AG04450 (cell line): ENCODE data around the gene MAT1A. TPM values are rescaled to one million over a fixed set of nuclear protein-coding genes. Genes with fewer than 3 reads are reported as not detected.

Experiments used
- CTCF ChIA-PET: fragments of 300-600, 350-600 bp; formaldehyde crosslinking; extraction: SDS; loops from one replicate; lab custom pipeline; 2022; ENCODE audit warnings: antibody characterized with exemption, inconsistent platforms; lab: Charles Lee
- POLR2A ChIA-PET: fragments of 350-600 bp; formaldehyde crosslinking; extraction: SDS; loops from one replicate; lab custom pipeline; 2021; ENCODE audit warnings: antibody characterized with exemption, inconsistent platforms; lab: Yijun Ruan, JAX
- DNase-seq: peaks from one replicate; pipeline ENCODE4 v3.0.0-alpha.2; 2011; ENCODE audit warnings: low read depth, low spot score
- H3K27ac ChIP-seq: one replicate; pipeline ENCODE4 v1.5.1; 2012; ENCODE audit warnings: low read depth, low read length, control low read depth
- H3K27me3 ChIP-seq: one replicate; pipeline ENCODE4 v1.6.0; 2012; ENCODE audit warnings: low read length; ENCODE audit not compliant: control insufficient read depth, insufficient read depth
- H3K4me3 ChIP-seq: 2 replicates; pipeline ENCODE4 v1.5.1; 2011; ENCODE audit warnings: mild to moderate bottlenecking, low read depth, low read length, control low read depth
- H3K9me3 ChIP-seq: 2 replicates; pipeline ENCODE4 v1.5.1; 2012; ENCODE audit warnings: low read length; ENCODE audit not compliant: control insufficient read depth, insufficient read depth
- CTCF ChIP-seq: IDR thresholded peaks from 2 replicates; pipeline ENCODE4 v1.5.1; 2011; ENCODE audit warnings: low read depth, low read length, control low read depth, inconsistent platforms
- polyA plus RNA-seq: library from polyadenylated mRNA; depleted of rRNA; stranded (reverse); fragments of >200 nt; gene quantifications from 2 replicates; pipeline ENCODE4 v1.2.3, GENCODE V29; 2011

Gene MAT1A
- polyA plus RNA-seq, 1 experiment = not detected

- H3K9me3 ChIP-seq = no peaks in the 10 kb centered on the region
- H3K27me3 ChIP-seq = peaks cover 4% of the 10 kb centered on the region
- no peak for DNase-seq
- POLR2A ChIA-PET = no interaction called here
- H3K4me3 ChIP-seq = no peak overlapping the region
- H3K27ac ChIP-seq = no peak overlapping the region
- CTCF ChIA-PET = no interaction called here
- TF ChIP-seq CTCF = no peak
These were observed 3.3 kb upstream of the MAT1A start for GRCh38 chr10:80292607-80293239.

- Histone ChIP-seq H3K27me3 (peaks cover 7% of the 10 kb centered on the region), H3K4me3 (no peak overlapping the region)
- CTCF ChIA-PET = no interaction called here
These were observed 1.2 kb upstream of the MAT1A start for GRCh38 chr10:80290474-80291220.

GRCh38 chr10:80288849-80289248, 609 bp downstream of the MAT1A start:
- CTCF ChIA-PET = interaction anchor here (0.9 to 1.3 kb wide), 2 partner anchors 28 to 308 kb away, joined by 3 to 6 read pairs; no protein-coding TSS in a partner anchor
- H3K27ac ChIP-seq = no peak overlapping the region

More at GRCh38 chr10:80290474-80291220, 1.2 kb upstream of the MAT1A start:
- Histone ChIP-seq H3K9me3 (no peaks in the 10 kb centered on the region), H3K27ac (no peak overlapping the region)
- POLR2A ChIA-PET = no interaction called here
- TF ChIP-seq CTCF = no peak
- DNase-seq = no peak

GRCh38 chr10:80284522-80284921, 4.9 kb downstream of the MAT1A start:
- TF ChIP-seq CTCF = no peak
- CTCF ChIA-PET = no interaction called here
- H3K27ac ChIP-seq = no peak overlapping the region
- no peak overlapping the region for H3K4me3 ChIP-seq
- H3K27me3 ChIP-seq = peaks cover 13% of the 10 kb centered on the region
- no peaks in the 10 kb centered on the region for H3K9me3 ChIP-seq
- POLR2A ChIA-PET = no interaction called here
- no peak for DNase-seq

More at GRCh38 chr10:80288849-80289248, 609 bp downstream of the MAT1A start:
- no peak for DNase-seq
- peaks cover 13% of the 10 kb centered on the region for H3K27me3 ChIP-seq
- no peaks in the 10 kb centered on the region for H3K9me3 ChIP-seq
- no peak overlapping the region for H3K4me3 ChIP-seq
- POLR2A ChIA-PET = no interaction called here
- TF ChIP-seq CTCF = no peak

GRCh38 chr10:80283536-80284199, 5.8 kb downstream of the MAT1A start:
- no peak overlapping the region for H3K4me3 ChIP-seq
- DNase-seq = no peak
- TF ChIP-seq CTCF = no peak
- peaks cover 11% of the 10 kb centered on the region for H3K27me3 ChIP-seq
- H3K9me3 ChIP-seq = no peaks in the 10 kb centered on the region
- POLR2A ChIA-PET = no interaction called here
- H3K27ac ChIP-seq = no peak overlapping the region
- CTCF ChIA-PET = no interaction called here
